MG63 (cell line): Measurements from ENCODE around the gene TOR1AIP2. TPM values are rescaled to one million over a fixed set of nuclear protein-coding genes. Genes with fewer than 3 reads are reported as not detected.
"Not testable (repeated sequence)": the region's sequence is repeated elsewhere in the genome, so short reads cannot be mapped to it uniquely, and the experiment has no call there.

Experiments
- DNase-seq: peaks from one replicate; pipeline ENCODE4 v3.0.0-alpha.2; 2020
- H3K27me3 ChIP-seq: fragments of 250-450 bp; sonication (Bioruptor Pico); 2 replicates; pipeline ENCODE4 v1.5.1; 2020; ENCODE audit warnings: mild to moderate bottlenecking, moderate library complexity
- H3K36me3 ChIP-seq: fragments of 250-450 bp; sonication (Bioruptor Pico); 2 replicates; pipeline ENCODE4 v1.5.1; 2020; ENCODE audit warnings: mild to moderate bottlenecking, moderate library complexity
- H3K4me3 ChIP-seq: fragments of 250-450 bp; sonication (Bioruptor Pico); 2 replicates; pipeline ENCODE4 v1.5.1; 2020; ENCODE audit warnings: mild to moderate bottlenecking, moderate library complexity
- H3K9me3 ChIP-seq: fragments of 250-450 bp; sonication (Bioruptor Pico); 2 replicates; pipeline ENCODE4 v1.5.1; 2020; ENCODE audit warnings: mild to moderate bottlenecking, moderate library complexity
- total RNA-seq: library from RNA; depleted of rRNA; stranded (reverse); fragments of >200 nt; shearing (Covaris generic); gene quantifications from 2 replicates; pipeline ENCODE4 v1.2.3, GENCODE V29; 2014; ENCODE audit warnings: low replicate concordance; rRNA removed

The TOR1AIP2 gene
- total RNA-seq, 1 experiment from 2014 or later: 59.3 TPM

DNA sequence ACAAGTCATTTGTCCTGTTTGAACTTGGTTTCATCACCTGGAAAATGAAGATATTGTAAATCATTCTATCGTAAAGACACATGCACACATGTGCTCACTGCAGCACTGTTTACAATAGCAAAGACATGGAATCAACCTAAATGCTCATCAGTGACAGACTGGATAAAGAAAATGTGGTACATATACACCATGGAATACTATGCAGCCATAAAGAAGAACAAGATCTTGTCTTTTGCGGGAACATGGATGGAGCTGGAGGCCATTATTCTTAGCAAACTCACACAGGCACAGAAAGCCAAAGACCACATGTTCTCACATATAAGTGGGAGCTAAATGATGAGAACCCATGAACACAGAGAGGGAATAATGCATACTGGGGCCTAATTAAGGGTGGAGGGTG lies 73.2 kb downstream of the TOR1AIP2 start:
- H3K9me3 ChIP-seq, H3K27me3 ChIP-seq, H3K4me3 ChIP-seq, DNase-seq, H3K36me3 ChIP-seq: not testable (repeated sequence)

DNA sequence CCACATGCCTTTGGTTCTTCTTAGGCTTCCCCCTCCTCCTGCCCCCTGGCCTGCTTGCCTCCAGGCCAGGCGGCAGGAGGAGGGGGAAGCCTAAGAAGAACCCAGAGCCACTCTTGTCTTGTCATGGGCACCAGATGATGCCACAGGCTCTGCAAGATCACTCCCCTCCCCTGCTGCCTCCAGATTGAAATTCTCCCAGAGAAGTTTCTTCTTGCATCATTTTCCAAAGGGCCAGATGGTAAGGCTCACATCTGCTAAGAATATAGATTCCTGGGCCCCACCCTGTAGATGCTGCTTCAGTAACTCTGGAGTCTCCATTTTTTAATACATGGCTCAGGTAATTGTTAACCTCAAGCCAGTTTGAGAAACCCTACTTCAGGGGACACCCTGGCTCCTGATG lies 73.7 kb downstream of the TOR1AIP2 start:
- no peaks in the 10 kb centered on the region for H3K36me3 ChIP-seq
- no peaks in the 10 kb centered on the region for H3K27me3 ChIP-seq
- H3K9me3 ChIP-seq: no peaks in the 10 kb centered on the region
- DNase-seq: no peak
- H3K4me3 ChIP-seq: no peak overlapping the region

DNA sequence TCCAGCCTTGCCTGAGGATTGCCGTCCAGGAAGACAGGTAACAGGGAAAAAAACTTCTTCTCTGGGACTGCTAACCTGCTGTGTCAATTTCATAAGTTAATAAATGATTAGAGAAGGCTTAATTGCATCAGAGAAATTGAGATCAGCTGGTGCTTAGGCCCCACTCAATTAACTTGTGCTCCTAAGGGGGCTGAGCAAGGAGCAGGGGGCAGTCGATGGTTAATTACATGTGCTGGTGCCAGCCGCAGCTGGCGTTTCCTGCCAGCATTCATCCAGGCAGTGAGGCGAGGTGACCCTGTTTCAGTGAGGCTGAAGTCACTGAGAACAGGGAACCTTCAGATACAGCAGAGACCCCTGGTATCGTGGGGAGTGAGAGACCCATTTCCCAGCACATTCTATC lies 74.5 kb downstream of the TOR1AIP2 start:
- Histone ChIP-seq H3K9me3 (no peaks in the 10 kb centered on the region), H3K27me3 (no peaks in the 10 kb centered on the region), H3K4me3 (no peak overlapping the region), H3K36me3 (no peaks in the 10 kb centered on the region)
- no peak for DNase-seq

DNA sequence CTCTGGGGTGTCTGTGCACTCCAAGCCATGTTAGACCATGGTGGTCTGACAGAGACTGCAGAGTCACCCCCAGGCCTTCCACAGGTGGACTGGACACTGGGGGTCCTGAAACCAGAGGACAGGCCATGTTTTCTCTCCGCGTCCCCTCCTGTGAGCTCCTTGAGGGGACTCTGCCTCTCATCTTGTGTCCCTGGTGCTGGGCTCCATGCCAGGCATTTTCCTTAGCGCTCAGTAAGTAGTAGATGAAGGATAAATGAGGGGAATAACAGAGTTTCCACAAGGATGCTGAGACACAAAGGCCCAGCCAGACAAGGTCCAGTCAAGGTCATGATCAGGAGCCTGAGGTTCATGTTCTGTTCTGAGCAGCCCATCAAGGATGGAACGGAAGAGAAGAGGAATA lies 77.1 kb downstream of the TOR1AIP2 start:
- H3K27me3 ChIP-seq: no peaks in the 10 kb centered on the region
- no peaks in the 10 kb centered on the region for H3K36me3 ChIP-seq
- H3K9me3 ChIP-seq: no peaks in the 10 kb centered on the region
- no peak for DNase-seq
- no peak overlapping the region for H3K4me3 ChIP-seq

DNA sequence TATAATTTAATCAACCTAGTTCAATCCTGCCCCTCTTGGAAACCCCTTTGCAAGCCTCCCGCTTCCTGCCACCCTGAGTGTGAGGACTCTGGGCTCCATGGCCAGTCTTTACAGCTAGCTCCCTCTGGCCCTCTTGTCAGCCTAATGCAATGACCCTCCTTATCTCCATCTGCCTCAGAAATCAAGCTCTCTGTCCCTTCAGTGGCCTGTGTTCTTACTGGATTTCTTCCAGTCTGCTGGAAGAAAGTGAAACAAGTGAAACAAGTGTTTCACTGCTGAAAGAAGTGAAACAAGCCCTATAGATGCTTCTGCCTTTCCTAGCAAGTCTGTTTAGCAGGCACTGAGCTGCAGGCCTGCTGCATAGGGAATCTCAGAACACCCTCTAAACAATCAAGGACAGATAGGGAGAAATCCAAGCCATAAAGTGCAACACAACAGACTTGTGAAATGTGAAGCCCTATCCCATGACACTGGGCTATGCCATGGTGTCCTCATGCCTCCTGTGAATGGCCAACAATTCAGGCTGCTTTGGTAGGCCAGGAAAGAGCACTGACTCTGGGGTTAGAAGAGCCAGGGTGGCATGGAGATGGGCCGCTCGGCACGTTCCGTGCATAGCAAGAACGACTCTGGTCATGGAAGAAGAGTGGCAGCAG lies 78.6 kb downstream of the TOR1AIP2 start:
- Histone ChIP-seq H3K9me3 (no peaks in the 10 kb centered on the region), H3K36me3 (no peaks in the 10 kb centered on the region), H3K27me3 (no peaks in the 10 kb centered on the region), H3K4me3 (no peak overlapping the region)
- no peak for DNase-seq

DNA sequence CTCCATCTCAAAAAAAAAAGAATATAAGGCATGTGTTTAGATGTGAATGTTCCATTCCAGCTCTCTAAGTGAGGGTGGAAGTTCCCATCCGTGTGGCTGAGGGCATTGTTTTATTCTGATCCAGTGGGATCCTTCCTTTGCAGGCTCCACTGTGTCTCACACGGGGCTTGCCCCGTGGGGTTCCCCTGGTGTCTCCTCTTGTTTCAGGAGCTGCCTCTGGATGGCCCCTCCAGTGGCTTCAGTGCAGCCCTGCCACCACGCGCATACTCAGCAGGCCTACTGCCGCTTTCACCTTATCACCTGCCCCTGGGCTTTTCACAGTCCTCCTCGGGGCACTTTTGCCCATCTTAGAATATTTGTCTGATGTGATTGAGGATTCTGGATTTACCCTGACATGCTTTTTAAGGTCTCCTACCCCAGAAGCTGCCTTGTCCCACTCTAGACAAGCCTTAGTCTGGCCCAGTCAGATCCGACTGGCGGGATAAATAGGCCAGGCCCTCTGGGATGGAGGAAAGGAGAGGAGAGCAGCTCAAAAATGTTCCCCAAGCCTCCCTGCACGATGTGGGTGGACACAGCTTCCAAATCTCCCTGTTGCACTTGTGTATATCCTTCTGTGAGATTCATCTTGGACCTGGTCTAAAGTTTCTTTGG lies 79.3 kb downstream of the TOR1AIP2 start:
- DNase-seq: no peak
- H3K36me3 ChIP-seq: no peaks in the 10 kb centered on the region
- no peaks in the 10 kb centered on the region for H3K27me3 ChIP-seq
- no peak overlapping the region for H3K4me3 ChIP-seq
- H3K9me3 ChIP-seq: no peaks in the 10 kb centered on the region

DNA sequence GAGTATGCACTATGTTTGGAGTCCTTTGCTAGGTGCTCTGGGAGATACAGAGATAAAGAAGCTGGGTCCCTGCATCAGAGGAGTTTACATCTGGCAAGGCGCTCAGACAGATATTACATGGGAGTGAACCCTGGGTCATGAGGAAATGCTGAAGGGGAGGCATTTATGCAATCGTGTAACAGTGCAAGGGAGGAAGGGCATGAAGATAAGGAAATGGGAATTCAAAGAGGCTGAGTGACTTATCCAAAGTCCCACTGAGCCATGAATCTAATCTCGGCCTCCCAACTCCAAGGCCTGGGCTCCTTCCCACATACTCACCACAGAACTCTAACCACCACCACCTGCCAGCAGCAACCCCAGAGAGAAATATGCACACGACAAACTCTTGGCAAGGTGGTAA lies 82.9 kb downstream of the TOR1AIP2 start:
- no peaks in the 10 kb centered on the region for H3K36me3 ChIP-seq
- H3K9me3 ChIP-seq: no peaks in the 10 kb centered on the region
- no peak overlapping the region for H3K4me3 ChIP-seq
- H3K27me3 ChIP-seq: no peaks in the 10 kb centered on the region
- DNase-seq: no peak

DNA sequence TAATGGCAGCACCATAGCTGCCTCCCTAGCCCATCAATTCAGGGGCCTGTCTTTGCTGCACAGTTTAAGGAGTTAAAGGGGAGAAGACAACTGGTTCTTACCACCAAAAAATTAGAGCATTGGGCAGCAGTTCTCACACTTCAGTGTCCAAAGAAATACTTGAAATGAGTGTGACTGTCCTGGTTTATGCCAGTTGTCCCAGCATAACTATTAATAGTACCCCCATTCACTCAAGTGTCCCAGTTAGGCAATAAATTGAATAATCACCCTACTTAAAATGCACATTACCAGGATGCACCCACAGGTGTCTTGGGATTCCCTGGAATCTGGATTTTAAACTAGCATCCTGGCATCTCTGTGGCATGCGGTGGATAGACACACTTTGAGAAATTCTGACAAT lies 83.5 kb downstream of the TOR1AIP2 start:
- no peaks in the 10 kb centered on the region for H3K27me3 ChIP-seq
- no peak for DNase-seq
- no peaks in the 10 kb centered on the region for H3K36me3 ChIP-seq
- no peak overlapping the region for H3K4me3 ChIP-seq
- H3K9me3 ChIP-seq: no peaks in the 10 kb centered on the region

DNA sequence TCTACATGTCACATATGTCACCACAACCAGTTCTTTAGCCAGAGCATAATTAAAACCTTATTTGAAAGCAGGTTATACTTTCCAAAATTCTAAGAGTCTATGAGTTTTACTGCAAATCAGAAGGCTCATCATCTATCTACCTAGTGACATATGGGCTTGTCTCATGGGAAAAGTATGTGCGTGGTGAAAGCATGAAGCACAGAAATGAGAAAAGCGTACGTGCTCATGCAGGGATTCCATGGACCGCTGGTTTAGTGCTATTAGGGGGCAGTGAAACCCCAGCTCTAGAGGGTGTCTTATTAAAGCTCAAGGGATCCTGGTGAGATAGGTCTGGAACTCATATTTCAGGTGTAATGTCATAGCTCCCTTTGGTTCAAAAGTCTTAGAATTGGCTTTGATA lies 84.3 kb downstream of the TOR1AIP2 start:
- no peaks in the 10 kb centered on the region for H3K36me3 ChIP-seq
- no peaks in the 10 kb centered on the region for H3K9me3 ChIP-seq
- no peak overlapping the region for H3K4me3 ChIP-seq
- DNase-seq: no peak
- no peaks in the 10 kb centered on the region for H3K27me3 ChIP-seq

Other genes starting within 250 kb of the TOR1AIP2 start
- not detected in 2 replicates for gene FAM163A, start 134.5 kb downstream of the TOR1AIP2 start, total RNA-seq
- gene TOR1AIP1, start 4.5 kb upstream of the TOR1AIP2 start, total RNA-seq: 20.4 and 23.8 TPM in 2 replicates
- 17.5 and 168 TPM in 2 replicates for gene CEP350, start 77.0 kb upstream of the TOR1AIP2 start, total RNA-seq